GM19025 (cell line): ENCODE results near the gene EDIL3.

Experiments used
- ATAC-seq: cut with Tn5 transposase; IDR thresholded peaks from one replicate; pipeline ENCODE4 v1.9.1; 2021; ENCODE audit warnings: mild to moderate bottlenecking, low read depth, moderate library complexity; ENCODE audit not compliant: unreplicated experiment

The EDIL3 gene

DNA sequence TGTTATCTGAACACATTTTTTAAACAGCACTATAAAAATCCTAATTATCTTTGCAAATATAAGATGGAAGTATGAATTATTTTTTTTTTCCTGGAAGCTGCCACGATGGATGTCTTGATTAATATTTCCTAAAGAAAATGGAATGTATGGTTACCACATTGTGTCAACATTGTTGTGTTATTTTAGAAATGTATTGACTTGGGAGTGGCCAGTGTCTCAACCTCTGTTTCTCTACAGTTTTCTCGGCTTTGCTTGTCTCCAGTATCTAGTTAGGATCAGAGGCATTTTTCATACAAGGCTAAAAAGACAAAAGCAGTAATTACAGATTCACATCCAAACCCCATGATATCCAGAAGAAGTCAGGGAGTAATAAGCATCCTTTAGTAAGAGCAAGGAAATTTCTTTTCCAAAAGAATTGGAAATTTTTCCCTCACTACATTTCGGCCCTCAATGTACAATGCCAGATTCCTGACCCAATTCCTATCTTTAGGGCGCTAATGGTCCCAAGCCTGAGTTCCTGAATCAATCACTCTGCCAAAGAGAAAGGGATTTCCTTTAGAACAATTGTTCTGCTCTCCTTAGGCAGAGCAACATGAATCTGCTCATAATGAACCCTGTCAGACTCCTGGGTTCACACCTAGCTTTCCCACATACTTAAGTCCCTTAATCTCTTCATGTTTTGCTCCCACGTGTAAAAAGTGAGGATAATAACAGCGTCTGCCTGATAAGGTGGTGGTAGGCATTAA lies 111.7 kb downstream of the EDIL3 start:
- ATAC-seq: no peak

- no peak for ATAC-seq
Measured at GRCh38 chr5:84265739-84266550, 118.7 kb downstream of the EDIL3 start.

- ATAC-seq: no peak
Measured at GRCh38 chr5:84265130-84265529, 119.5 kb downstream of the EDIL3 start.

DNA sequence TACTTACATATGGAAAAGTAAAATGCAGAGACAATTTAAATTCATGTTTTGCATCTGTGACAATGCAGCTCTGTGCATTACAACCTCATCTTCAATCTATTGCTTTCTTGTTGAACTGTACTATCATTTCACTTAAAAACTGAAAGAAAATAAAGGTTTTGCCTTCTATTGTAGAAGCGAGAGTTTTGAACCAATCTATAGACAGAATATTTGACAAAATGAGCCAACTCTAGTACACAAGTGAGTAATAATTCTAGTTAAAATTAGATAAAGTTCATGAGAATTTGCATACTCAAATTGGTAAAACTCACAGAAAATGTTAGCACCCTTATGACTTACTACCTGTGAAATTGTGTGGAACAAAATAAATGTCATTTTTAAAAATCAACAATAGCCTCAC lies 123.7 kb downstream of the EDIL3 start:
- ATAC-seq: no peak

DNA sequence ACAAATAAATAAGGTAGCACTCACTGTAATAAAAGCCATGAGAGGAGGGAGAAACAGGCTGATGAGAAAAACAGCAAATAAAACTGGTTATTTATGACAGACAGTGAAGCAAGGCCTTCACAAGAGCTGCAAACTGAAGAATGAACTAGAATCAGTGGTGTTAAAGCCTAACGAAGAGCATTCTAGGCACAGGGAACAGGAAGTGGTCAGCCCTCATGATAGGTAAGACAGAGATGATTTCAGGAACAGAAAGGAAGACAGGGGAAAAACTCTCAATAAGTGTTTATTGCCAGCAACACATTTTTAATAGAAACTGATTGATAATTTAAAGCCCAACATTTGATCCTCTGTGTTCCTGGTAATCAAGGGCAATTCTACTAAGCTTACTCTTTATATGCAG lies 124.5 kb downstream of the EDIL3 start:
- ATAC-seq: peak; percentile 33

GRCh38 chr5:84259283-84260045 lies 125.2 kb downstream of the EDIL3 start:
- ATAC-seq: no peak

DNA sequence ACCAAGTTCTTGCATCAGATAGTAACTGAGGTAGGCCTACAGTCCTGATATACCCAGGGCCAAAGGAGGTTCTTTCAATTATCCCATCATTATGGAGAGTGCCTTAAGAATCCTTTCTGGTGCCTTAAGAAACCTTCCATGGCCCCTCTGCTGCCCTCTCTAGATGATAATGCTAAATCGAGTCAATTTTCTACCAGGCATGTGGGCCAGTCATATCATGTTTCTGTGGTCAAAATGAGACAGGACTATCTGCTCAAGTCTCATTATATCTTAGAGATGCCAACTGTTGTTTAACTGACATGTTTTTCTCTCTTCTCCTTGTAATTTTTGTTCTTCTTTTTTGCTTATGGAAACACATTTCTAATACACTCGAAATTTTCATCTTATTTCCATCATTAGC lies 127.6 kb downstream of the EDIL3 start:
- no peak for ATAC-seq

DNA sequence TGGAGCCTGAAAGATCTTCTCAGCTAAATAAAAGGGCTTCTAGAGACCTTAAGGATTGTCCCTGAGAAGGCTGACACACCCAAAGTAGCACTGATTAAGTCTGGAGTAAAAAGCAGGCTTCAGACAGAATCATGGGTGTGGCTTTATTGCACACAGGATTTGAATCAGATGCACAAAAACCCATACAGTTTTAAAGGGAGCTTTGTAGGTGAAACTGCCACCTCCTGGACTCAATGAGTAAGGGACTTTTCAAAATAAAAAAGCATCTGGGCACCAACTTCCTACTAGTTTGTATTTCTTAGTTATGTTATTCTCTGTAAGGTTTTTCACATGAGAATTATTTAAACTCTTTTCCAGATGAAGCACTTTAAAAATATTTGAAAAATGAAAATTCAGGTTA lies 129.4 kb downstream of the EDIL3 start:
- no peak for ATAC-seq

DNA sequence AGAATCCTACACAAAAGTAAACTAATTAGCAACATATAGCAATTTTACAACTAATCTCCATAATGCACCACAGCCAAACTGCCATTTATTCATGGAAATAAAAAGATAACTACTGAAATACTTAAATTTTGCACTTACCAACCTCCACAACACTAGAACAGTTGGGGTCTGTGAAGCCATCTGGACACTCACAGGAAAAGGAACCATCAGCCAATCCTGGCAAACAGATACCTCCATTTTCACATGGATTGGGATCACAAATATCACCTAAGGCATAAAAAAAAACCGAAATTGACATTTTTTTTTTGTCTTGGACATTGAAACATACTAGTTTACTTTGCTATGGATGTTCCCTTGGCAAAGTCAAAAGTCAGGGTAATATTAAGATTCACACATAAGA lies 130.7 kb downstream of the EDIL3 start:
- ATAC-seq: no peak

DNA sequence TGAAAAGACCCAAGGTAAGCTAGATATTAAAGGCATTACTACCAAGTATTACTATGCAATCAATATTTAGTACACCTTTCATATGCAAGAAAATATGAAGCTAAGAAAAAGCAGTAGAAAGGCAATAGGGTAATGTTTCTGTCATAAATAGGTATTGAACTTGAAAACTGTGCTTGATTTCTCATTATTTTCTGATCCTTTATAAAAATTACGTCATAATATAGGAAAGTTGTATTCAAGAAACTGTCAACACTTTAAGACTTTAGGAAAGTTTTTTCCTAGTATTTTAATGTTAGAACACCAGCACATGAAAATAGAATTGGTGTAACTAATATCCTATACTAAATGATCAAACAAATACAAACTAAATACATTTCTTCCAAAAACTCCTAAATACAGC lies 133.2 kb downstream of the EDIL3 start:
- ATAC-seq: no peak

DNA sequence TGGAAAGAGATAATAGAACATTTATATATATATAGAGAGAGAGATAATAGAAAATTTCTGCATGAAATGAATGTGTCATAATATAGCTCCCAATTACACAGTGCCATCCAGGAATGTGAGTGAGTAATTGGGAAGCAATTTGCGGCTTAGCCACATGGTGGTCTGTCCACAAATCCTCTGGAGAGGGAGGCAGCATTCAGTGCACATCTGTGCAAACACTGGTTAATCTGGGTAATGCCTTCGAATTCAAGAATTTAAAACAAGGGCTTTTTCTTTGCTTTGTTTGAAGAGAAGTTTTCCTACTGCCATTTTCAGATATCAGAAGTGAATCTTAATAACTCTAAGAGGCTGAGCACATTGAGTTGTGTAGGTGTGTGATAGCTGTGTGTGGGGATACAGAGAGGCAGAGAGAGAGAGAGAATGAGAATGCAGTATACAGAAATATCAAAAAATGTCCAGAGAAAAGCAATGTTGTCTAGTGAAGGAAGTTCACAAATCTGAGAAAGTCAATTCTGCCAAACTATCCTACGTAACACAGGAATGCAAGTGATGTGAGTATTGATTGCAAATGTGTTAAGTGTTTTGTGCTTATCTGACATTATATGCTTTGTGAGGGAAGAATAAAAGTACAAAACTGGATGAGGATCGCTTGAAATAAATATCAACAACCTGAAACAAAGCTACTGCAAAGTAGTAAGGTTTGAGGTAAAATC lies 134.6 kb downstream of the EDIL3 start:
- ATAC-seq: no peak

DNA sequence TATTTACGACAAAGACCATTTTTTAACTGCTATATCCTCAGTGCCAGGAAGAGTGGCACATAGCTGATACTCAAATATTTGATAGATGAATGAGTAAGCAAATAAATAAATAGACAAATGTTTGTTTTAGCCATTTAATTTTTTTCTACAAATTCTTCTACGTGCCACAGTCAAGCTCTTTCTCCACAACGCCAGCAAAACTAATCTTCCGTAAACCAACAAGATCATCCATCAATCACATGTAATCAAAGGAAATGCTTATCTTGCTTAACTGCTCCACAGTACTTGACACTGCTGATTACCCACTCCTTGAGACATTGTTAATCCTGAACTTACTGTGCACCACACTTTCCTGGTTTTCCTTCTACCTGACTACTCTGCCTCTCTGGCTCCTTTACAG lies 136.7 kb downstream of the EDIL3 start:
- no peak for ATAC-seq

- no peak for ATAC-seq
Measured at GRCh38 chr5:84242286-84242685, 142.4 kb downstream of the EDIL3 start.

- no peak for ATAC-seq
Measured at GRCh38 chr5:84239494-84239893, 145.2 kb downstream of the EDIL3 start.

DNA sequence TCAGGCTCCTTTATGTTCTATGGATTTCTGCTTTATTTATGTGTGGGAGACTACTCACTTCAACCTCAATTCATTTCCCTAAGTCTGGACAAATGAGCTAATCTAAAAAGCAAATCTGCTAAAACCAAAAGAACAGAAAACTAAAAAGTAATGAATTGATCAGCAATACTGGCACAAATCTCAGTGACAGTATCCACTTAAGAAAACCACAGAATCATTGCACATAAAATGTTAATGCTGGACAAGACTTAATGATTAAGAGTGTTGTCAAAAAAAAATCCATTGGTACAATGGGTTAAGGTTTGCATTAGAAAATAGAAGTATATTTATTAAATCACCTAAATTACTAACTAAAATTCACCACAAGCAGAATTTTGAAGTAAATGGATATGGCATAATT lies 147.6 kb downstream of the EDIL3 start:
- ATAC-seq: no peak

DNA sequence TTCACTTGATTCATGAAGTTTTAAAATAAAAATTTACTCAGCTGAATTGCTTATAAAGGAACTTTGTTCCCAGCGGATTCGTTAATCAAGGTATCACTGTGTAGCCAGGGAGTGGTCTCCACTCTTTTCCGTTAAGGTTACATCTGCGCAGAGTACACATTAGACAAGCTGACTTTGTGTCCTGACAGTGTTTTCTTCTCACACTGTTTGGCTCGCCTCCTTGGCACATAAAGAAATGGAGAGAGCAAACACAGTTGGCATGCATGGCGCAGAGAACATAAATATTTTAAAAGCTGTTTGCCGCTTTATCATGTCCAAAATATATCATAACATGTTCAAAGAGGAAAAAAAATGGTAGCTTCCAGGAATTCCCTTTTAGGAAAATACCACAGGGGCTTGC lies 153.2 kb downstream of the EDIL3 start:
- ATAC-seq: no peak

- ATAC-seq: no peak
Measured at GRCh38 chr5:84229045-84229444, 155.6 kb downstream of the EDIL3 start.

- no peak for ATAC-seq
Measured at GRCh38 chr5:84228266-84228665, 156.4 kb downstream of the EDIL3 start.

DNA sequence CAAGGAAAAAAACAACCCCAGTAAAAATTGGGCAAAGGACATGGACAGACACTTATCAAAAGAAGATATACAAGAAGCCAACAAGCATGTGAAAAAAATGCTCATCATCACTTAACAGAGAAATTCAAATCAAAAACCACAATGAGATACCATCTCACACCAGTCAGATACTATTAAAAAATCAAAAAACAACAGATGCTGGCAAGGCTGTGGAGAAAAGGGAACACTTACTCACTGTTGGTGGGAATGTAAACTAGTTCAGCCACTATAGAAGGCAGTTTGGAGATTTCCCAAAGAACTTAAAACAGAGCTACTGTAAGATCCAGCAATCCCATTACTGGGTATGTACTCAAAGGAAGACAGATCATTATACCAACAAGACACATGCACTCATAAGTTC lies 157.4 kb downstream of the EDIL3 start:
- ATAC-seq: no peak

GRCh38 chr5:84218546-84218945 lies 166.1 kb downstream of the EDIL3 start:
- ATAC-seq: no peak

DNA sequence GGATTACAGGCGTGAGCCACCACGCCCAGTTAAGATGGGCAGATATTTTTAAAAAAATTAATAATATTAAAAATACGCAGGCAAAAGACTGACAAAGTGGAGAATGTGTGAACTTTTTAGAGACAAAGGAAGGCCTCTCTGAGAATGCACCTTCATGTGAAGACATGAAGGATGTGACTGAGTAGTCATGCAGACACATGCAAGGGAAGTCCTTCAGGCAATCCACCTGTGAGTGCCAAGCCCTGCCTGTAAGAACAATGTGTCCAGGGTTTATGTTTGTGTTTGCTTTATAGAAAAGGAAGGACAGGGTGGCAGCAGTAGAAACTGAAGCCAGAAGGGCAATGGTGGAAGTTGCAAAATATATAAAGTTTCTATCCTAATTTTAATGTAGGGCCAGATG lies 169.2 kb downstream of the EDIL3 start:
- ATAC-seq: no peak
